CD4-positive, alpha-beta T cell treated with Interleukin-6 for 4 hours (primary cell): Measurements from ENCODE around the gene MROH7.

Experiments used
- DNase-seq: peaks from one replicate; pipeline ENCODE4 v3.0.0-alpha.2; 2020; ENCODE audit warnings: mixed read lengths

MROH7 gene

DNA sequence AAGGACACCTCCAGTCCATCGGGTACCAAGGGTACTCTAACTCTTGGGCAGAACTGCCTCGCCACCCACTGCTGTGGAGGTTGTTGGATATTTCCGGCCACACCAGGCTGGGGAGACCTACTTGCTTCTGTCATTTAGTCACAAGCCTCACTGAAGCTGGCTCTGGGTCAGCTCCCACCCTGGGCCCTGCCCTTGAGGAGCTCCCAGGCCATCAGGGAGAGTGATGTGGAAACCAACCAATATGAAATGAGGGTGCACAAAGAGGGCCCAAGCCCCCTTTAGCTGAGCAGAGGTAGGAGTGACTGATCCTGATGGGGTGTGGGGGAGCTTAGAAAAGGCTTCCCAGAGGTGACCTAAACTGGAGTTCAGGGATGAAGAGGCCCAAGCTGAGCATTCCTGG lies 103.1 kb downstream of the MROH7 start:
- no peak for DNase-seq

DNA sequence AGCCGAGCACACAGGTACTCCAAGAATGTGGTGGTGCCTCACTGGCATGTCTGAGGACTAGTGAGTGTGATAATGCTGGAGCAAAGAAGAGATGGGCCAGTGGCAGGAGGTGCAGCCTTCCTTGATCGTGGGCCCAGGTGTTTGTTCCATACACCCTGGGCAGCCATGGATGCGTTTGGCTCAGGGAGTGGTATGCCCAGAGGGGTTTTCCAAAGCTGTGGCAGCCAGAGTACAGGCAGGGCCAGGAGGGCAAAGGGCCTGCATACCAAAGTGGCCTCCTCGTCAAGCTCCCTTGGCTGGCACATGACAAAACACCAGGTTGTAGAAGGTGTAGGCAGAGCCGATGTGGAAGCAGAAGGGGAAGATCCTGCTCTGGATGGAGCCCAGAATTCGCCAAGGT lies 103.7 kb downstream of the MROH7 start:
- DNase-seq, result no peak

DNA sequence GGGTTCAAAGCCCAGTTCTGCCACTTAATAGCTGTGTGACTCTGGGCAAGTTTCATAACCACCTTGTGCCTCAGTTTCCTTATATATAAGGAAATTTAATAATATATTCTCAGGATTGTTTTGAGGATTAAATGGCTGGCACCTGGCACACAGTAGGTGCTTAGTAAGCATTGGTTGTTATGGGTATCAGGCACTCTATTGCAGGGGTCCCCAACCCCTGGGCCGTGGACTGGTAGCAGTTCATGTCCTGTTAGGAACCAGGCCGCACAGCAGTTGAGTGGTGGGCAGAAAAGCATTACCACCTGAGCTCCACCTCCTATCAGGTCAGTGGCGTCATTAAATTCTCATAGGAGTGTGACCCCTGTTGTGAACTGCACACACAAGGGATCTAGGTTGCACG lies 104.3 kb downstream of the MROH7 start:
- no peak for DNase-seq

DNA sequence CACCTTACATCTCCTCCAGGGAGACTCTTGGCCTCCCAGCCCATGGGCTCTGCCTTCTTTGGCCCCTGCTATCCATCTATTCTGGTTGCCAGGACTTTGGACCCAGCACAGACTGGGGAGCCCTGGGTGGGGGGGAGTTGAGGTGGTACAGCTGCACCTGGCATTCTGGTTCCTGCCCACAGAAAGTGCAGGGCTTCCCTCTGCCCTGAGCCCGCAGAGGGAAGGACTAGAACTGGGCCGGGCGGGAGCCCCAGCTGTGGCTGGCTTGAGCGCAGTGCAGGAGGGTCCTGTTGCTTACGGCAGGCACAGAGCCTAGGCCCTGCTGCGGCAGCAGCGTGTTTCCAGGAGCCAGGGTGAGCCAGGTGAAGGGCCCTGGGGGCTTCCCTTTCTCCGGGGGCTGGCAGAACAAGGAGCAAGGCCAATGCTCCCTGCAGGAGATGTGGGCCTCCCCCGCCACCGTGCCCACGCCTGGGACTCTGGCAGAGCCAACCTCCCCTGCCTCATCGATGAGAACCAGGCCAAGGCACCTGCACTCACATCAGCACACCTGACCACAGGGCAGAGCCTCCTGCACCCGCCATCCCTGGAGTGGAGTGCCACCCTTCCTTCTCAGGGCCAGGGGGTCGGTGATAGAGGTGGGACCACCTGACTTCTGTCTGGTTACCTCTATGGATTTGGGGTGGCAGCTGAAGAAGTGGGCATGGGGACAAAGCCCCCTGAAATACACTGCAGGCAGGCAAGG lies 106.7 kb downstream of the MROH7 start:
- DNase-seq, result no peak

DNA sequence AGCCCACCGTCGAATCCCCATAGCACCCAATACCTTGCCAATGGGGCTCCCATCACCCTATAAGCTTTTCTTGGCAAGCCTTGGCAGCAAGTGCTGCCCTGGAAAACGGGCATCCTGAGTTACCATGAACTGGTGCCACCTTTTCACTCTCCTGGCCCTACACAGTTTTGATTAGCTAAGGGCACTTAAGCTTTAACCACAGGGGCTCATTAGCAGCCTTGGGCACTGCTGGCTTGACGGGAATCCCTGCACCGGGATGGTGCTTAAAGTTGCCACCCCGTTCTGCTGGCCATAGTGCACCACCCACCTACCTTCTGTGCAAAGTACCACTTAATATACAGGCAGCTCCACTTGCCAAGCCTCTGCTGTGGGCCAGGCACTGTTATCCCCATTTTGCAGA lies 109.0 kb downstream of the MROH7 start:
- DNase-seq, result no peak

DNA sequence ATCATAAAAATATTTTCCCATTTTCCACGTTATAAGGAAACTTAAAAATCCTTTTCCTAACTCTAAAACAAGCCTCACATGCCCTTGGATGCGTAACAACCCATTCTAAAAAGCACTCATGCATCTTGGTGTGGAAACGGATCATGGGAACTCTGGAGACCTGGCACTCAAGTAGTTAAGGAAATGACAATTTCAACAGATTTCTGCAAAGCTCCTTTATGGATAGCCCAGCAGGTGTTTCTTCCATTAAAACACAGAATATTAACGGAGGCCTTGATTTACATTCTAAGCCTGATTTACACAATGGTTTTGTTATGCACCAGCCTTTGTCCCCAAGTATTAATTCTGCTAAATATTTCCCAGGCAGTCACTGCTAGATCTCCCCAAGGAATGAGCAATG lies 109.8 kb downstream of the MROH7 start:
- no peak for DNase-seq

DNA sequence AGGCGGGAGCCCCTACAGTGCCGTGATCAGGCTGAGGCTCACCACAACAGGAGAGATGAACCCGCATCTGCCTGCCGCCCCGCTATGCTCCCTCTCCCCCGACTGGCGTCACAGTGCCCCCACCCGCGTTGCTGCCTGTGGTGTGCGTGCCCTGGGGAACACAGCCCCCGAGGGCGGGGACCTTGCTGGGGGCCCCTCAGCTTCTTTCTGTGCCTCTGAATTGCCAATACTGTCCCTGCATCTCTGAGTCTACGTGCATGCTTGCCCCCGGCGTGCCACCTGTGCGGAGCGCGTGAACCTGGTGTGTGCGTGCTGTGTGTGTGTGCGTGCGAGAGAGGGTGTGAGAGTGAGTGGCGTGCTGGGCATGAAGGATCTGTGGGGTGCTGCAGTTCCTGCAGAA lies 112.5 kb downstream of the MROH7 start:
- no peak for DNase-seq

DNA sequence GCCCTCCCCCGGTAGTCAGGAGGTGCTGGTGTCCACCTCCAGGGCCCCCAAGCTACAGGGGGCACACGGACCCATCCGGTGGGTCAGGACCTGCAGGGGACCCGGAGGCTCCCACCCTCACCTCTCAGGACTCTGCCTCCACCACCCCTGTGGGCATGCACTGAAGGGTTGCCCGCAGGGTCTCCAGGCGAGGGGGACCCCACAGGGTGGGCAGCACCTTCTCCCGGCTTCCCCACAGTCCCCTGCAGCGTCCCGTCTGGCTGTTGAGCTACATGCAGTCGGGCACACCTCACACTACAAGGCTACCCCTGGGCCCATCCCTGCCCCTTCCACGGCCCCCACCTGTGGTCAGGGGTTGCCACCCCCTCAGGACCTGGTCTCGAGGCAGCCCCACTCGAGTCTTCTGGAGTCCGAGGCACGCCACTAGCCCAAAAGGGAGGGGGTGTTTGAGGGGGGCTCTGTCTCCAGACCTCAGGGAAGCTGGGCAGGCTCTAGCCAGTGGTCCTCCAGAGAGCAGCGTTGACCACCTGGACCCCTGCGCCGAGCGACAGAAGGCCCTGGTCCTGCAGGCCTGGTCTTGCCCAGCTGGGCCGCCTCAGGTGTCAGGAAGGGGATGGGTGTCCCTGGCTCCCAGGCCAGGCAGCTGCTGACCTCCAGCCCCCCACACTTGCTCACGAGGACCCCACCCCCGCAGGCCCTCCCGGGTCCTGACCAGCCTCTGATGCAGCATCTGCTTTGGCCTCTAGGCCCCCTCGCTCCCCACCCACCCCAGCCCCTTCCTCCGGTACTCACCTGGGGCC lies 113.1 kb downstream of the MROH7 start:
- DNase-seq, result no peak

DNA sequence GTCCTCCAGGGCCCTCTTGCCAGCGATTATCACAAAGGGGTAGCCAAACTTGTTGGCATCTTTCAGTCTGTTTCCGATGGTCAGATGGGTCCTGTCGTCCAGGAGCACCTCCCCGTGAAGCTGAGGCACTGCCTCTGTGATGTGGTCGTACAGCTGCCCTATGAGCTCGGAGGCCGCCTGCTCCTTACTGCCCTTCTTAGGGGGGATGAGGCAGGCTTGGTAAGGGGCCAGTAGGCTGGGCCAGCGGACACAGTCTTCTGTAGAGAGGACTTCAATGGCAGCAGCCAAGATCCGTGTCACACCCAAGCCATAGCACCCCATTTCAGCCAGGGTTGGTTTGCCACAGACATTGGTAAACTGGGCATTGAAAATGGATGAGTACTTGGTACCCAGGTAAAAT lies 116.2 kb downstream of the MROH7 start:
- DNase-seq, result no peak

DNA sequence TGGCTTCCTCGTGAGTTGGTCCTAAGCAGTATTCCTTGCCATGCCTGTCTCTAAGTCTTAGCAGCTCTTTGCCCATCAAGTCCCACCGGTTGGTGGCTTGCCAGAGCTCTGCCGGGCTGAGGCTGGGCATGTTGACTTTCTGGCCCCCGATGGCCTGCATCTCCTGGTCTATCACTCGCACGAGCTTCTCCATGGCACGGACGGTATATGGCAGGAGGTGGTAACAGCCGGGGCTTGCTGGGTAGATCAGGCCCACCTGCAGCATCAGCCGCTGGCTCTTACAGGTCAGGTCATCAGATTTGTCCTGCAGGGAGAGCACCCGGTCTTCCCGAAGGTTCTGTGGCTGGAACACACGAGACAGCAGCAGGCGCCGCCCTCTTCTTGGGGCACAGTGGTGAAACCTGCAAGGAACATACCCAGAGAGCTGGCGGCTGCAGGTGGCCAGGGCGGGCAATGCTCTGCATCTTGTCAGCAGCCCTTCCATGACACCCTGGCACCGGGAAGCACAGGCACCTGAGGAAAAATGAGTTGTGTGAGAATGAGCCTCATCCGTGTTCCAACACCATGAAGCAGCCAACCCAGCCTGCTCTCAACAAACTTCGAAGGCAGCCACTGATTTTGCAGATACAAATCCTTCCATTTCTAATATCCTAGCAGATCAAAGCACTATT lies 117.2 kb downstream of the MROH7 start:
- DNase-seq, result no peak
